Measurements from ENCODE around the gene NCCRP1. TPM values are rescaled to one million over a fixed set of nuclear protein-coding genes. Genes with fewer than 3 reads are reported as not detected.

Gene NCCRP1
- total RNA-seq, 1 experiment from 2014 or later, result not detected

DNA sequence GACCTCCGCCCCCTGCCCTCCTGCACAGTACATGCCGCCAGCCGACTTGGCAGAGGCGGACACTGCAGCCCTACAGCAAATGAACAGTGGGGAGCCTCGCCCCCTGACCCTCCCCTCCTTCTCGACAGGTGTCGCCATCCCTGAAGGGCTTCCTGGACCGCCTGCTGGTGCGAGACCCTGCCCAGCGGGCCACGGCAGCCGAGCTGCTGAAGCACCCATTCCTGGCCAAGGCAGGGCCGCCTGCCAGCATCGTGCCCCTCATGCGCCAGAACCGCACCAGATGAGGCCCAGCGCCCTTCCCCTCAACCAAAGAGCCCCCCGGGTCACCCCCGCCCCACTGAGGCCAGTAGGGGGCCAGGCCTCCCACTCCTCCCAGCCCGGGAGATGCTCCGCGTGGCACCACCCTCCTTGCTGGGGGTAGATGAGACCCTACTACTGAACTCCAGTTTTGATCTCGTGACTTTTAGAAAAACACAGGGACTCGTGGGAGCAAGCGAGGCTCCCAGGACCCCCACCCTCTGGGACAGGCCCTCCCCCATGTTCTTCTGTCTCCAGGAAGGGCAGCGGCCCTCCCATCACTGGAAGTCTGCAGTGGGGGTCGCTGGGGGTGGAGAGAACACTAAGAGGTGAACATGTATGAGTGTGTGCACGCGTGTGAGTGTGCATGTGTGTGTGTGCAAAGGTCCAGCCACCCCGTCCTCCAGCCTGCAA is 18.3 kb upstream of the NCCRP1 start:
- H3K4me3 Mint-ChIP-seq (ENCODE audit: unreplicated experiment), result no peak overlapping the region
- BruUV-seq (replicated peaks), result no TSS peak
- no peak overlapping the region for H3K27ac Mint-ChIP-seq (ENCODE audit: low read depth, unreplicated experiment)
- H3K4me1 Mint-ChIP-seq (ENCODE audit: insufficient read depth, unreplicated experiment), result no peaks in the 10 kb centered on the region
- intact Hi-C loops (cut with micrococcal nuclease), result no loop called here
- ChIA-PET POLR2A (no interaction called here), CTCF (no interaction called here)
- no peaks in the 10 kb centered on the region for H3K27me3 Mint-ChIP-seq (ENCODE audit: insufficient read depth, unreplicated experiment)
- no peak for TF ChIP-seq CTCF (IDR thresholded peaks at IDR 0.05; ENCODE audit: unreplicated experiment)
- no peak for DNase-seq (ENCODE audit: unreplicated experiment)
- H3K36me3 Mint-ChIP-seq (ENCODE audit: insufficient read depth, unreplicated experiment), result peaks cover 41% of the 10 kb centered on the region
- H3K9me3 Mint-ChIP-seq (ENCODE audit: unreplicated experiment), result no peaks in the 10 kb centered on the region

DNA sequence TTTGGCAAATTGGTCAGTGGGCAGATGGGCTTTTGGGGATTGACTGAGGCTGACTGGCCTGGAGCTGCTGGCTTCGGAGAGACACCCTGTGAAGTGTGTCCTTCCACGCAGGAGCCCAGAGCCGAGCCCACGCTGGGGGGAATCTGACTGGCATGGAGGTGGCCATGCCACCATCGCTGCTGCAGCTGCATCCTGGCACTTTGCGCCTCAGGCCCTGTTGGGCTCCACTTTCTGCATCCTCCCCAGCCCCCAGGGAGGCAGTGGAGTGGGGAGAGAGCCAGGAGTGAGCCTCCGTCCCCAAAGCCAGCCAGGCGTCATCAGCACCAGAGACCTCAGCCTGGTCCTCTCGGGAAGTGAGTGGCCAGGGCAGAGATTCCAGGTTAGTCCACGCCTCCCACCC is 17.0 kb upstream of the NCCRP1 start:
- Mint-ChIP-seq H3K4me1 (ENCODE audit: insufficient read depth, unreplicated experiment) (no peaks in the 10 kb centered on the region), H3K4me3 (ENCODE audit: unreplicated experiment) (no peak overlapping the region), H3K27me3 (ENCODE audit: insufficient read depth, unreplicated experiment) (no peaks in the 10 kb centered on the region), H3K9me3 (ENCODE audit: unreplicated experiment) (no peaks in the 10 kb centered on the region), H3K36me3 (ENCODE audit: insufficient read depth, unreplicated experiment) (peaks cover 44% of the 10 kb centered on the region), H3K27ac (ENCODE audit: low read depth, unreplicated experiment) (no peak overlapping the region)
- no TSS peak for BruUV-seq (replicated peaks)
- intact Hi-C loops (cut with micrococcal nuclease), result no loop called here
- no peak for DNase-seq (ENCODE audit: unreplicated experiment)
- no peak for TF ChIP-seq CTCF (IDR thresholded peaks at IDR 0.05; ENCODE audit: unreplicated experiment)
- ChIA-PET CTCF (interaction anchor here (0.7 kb wide), 1 partner anchor 57 kb away, joined by 6 read pairs; no protein-coding TSS in a partner anchor), POLR2A (no interaction called here)

DNA sequence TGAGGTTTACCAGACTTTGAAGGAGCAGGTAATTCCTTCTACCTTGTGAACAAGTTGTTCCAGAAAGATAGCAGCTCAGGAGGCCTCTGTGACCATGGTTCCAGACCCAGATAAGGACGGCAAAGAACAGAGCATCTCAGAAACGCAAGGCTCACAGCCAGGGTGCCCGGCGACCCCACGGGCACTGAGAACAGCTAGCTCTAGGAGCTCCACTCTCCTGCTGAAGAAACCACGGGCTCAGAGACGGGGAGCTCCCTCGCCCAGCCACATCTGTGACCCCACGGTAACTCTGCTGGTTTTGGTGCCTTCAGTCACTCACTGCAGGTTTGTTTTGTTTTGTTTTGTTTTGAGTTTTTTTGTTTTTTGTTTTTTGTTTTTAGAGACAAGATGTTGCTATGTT is 16.0 kb upstream of the NCCRP1 start:
- BruUV-seq (replicated peaks), result no TSS peak

More for the DNA sequence above, 16.0 kb upstream of the NCCRP1 start:
- no peak overlapping the region for H3K27ac Mint-ChIP-seq (ENCODE audit: low read depth, unreplicated experiment)
- POLR2A ChIA-PET, result no interaction called here
- DNase-seq (ENCODE audit: unreplicated experiment), result no peak
- CTCF ChIA-PET, result interaction anchor here (0.5 to 1.2 kb wide), 2 partner anchors 58 to 139 kb away, joined by 3 to 4 read pairs; no protein-coding TSS in a partner anchor
- peaks cover 41% of the 10 kb centered on the region for H3K36me3 Mint-ChIP-seq (ENCODE audit: insufficient read depth, unreplicated experiment)
- H3K4me1 Mint-ChIP-seq (ENCODE audit: insufficient read depth, unreplicated experiment), result no peaks in the 10 kb centered on the region
- H3K9me3 Mint-ChIP-seq (ENCODE audit: unreplicated experiment), result no peaks in the 10 kb centered on the region
- no peak for TF ChIP-seq CTCF (IDR thresholded peaks at IDR 0.05; ENCODE audit: unreplicated experiment)
- no peaks in the 10 kb centered on the region for H3K27me3 Mint-ChIP-seq (ENCODE audit: insufficient read depth, unreplicated experiment)
- intact Hi-C loops (cut with micrococcal nuclease), result no loop called here
- no peak overlapping the region for H3K4me3 Mint-ChIP-seq (ENCODE audit: unreplicated experiment)
